Islet precursor cell (in vitro differentiated cells): ENCODE data around the gene CTSE.
A peak's percentile ranks its signal among the peaks of the same experiment; 100 is the strongest.

Experiments
- DNase-seq: peaks from one replicate; pipeline ENCODE4 v3.0.0-alpha.2; 2018

Gene CTSE

GRCh38 chr1:206049919-206050600 lies 26.4 kb upstream of the CTSE start:
- DNase-seq: no peak

- no peak for DNase-seq
Measured at GRCh38 chr1:206049293-206049692, 25.6 kb upstream of the CTSE start.

- no peak for DNase-seq
Measured at GRCh38 chr1:206048582-206048981, 24.9 kb upstream of the CTSE start.

- DNase-seq: no peak
Measured at GRCh38 chr1:206047271-206047670, 23.6 kb upstream of the CTSE start.

DNA sequence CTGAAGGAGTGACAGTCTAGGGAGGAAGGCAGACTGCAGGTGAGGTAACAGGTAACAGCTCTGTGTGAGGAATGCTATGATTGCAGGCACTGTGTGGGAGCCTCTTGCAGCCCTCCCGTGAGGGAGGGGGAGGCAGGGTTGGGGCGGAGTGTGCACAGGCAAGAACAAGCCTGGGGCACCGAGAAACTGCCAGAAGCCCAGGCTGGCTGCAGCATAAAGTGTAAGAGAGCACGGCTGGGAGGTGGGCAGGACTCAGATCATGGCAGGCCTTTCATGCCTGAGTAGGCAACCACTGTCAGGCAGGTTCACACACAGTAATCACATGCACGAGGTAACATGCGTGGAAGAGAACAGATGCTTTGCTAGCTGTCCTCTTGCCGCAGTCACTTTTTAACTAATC lies 17.9 kb upstream of the CTSE start:
- DNase-seq: peak; percentile 94

- DNase-seq: no peak
Measured at GRCh38 chr1:206040328-206040727, 16.6 kb upstream of the CTSE start.

DNA sequence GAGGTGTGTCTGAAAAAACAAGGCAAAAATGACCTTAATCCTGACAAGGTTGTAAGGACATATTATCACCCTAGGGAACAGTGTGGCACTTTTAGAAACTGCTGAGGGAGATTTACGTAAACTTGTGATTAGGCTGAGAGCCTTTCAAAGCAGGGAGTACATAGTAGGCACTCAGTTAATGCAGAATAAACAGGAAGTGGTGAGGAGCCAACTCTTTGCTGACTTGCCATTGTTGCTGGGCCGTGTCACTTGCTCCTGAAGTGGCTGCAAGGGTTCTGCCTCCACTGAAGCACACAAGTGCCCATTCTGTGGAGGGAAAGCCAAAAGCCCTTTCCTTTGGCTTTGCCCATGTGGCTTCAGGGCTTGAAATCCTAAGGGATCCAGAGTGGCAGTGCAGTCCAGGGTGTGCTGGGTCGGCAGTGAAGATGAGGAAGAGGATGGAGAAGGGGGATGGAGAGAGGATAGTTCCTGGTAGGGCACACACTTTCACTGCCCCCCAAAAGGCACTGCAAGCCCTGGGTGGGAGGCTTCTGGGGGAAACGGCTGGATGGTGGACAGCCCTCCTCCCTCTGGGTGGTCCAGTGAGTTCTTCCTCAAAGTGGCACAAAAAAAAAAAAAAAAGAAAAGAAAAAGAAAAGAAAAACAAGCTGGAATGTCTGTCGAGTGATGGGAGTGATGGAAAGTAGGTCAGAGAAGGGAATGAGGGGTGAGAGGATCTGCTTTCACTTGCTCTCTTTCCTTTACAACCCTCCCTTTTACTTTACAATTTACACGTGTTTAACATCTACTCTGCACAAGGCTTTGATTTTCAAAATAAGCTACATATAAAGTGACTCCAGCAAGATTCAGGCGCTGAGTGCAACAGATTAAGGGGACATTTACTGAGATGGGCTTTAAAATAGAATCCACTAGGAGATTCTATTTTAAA lies 15.6 kb upstream of the CTSE start:
- DNase-seq: no peak

GRCh38 chr1:206037581-206037980 lies 13.9 kb upstream of the CTSE start:
- DNase-seq: no peak

DNA sequence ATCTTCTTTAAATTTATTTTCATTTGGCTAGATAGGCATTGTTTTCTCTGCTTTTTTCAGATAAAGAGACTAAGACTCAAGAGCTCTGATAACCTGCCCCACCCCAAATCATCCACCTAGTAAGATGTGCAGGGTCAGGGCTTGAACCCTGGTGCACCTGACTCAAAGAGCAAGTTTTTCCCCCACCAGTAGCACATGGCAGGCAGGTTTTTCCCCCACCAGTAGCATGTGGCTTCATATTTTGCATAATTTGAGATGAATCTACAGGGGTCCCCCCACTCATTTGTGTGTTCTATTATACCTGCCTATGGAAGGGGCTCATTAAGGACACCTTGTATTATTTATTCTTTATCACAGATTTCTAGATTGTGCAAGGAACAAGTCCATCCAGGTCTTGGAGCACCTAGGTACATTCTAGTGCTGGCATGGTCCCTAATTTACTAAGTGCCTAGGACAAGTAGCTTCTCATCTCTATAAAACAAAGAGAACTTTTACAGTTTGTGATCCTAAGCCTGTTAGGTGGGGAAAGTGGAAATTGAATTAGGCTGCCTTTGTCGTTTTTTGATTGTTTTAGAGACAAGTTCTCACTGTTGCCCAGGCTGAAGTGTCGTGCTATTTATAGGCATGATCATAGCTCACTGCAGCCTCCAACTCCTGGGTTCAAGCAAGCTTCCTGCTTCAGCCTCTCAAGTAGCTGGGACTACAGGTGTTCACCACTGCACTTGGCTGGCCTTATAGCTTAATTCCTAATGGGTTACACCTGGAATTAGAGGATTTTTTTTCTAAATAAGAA lies 13.2 kb upstream of the CTSE start:
- DNase-seq: no peak

DNA sequence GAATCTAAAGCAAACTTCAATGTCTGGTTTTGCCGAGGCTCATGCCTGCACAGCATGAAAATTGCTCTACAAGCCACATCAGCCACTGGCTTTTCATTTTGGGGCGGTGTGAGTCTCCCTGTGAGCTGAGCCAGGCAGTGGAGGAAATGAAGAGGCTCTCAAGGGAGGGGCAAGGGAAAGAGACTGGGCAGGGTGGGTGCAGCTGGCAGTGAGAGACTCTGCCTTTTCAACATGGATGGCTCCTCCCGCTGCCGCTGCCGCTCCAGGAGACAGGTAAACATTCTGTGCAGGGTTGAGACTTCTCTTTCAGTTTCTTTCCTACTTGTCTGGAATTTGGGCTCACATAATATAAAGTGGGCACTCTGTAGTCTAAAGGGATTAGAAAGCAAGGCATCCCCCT lies 11.3 kb upstream of the CTSE start:
- DNase-seq: no peak

DNA sequence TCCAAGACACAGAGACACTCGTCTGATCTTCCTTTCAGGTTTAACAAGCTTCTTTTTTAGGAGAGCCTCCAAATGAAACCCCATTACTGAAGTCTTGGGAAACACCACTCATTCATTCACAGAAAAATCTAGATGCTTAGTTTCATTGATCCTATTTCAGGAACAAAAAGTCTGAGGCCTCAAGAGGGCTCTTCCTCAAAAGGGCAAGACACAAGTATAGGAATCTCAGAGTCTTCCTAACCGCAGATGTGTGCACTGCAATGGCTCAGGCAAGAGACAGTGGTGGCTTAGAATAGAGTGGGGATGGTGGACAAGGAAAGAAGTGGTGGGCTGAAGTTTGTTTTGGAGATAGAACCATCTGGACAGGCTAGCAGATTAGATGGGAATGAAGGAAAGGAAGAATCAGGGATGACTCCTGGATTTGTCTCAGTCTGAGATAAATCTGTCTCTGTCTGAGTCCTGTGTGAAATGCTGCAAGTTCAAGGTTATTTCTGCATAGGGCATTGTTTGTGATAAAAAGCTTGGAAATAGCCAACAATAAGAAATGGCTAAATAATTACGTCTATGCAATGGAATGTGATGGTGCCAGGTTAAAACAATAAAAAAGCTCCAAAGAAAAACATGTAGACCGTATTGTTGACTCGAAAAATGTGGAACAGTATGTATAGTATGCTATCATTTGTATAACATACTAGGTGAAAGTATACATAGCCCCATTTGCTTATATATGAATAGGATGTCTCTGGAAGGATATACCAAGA lies 8.9 kb upstream of the CTSE start:
- no peak for DNase-seq

DNA sequence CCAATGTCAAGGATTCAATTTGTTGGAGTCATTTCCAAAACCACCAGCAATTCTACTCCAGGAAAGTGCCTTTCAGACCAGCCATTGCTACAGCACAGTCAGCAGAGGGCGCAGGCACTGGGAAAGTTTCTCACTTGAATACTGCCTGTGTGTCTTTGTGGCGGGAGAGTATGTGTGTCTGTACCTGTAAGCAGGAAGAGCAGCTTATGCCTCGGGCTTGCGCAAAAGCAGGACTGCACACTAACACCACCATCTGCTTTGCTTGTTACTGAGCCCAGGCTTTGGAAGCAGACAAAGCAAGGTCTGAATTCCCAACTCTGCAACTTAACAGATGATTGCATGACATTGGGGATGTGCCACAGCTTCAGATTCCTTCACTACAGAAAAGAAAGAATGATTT lies 7.0 kb upstream of the CTSE start:
- DNase-seq: peak; percentile 94

GRCh38 chr1:206030191-206030590 lies 6.5 kb upstream of the CTSE start:
- DNase-seq: no peak

DNA sequence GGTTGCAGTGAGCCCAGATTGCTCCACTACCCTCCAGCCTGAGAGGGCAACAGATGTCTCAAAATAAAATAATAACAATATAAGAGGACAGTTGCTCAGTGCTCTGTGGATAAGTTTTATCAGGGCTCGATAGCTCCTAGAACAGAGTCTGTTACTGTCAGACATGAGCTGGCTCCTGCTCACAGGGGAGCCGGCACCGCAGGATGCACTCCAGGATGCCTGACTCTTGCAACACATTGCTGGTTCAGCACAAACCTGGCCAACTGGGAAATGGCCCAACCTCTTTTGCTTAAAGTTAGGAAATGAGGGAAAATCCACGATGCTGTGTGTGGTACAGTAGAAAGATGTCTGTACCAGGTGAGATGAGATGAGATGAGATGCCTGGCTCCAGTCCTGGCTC lies 5.8 kb upstream of the CTSE start:
- no peak for DNase-seq

DNA sequence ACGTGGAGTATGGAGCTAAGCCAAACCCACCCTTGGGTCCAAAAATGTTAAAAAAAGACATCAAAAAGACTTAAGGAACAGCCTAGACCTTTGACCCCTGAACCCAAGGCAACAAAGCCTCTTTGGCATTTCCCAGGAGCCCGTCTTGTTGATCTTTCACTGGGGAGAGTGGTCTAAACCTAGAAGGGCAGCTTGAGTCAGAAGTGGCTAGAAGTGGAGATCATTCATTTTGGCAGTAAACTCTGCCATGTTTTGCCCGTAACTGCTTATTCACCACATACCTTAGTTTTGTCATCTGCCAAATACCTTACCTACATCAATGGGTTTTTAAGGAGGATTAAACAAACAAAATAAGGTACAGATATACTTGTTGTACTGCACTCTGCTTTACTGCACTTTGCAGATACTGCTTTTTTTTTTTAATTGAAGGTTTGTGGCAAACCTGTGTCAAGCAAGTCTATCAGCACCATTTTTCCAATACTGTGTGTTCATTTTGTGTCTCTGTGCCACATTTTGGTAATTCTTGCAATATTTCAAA lies 1.7 kb upstream of the CTSE start:
- DNase-seq: no peak

- no peak for DNase-seq
Measured at GRCh38 chr1:206022766-206023165, 929 bp downstream of the CTSE start.

DNA sequence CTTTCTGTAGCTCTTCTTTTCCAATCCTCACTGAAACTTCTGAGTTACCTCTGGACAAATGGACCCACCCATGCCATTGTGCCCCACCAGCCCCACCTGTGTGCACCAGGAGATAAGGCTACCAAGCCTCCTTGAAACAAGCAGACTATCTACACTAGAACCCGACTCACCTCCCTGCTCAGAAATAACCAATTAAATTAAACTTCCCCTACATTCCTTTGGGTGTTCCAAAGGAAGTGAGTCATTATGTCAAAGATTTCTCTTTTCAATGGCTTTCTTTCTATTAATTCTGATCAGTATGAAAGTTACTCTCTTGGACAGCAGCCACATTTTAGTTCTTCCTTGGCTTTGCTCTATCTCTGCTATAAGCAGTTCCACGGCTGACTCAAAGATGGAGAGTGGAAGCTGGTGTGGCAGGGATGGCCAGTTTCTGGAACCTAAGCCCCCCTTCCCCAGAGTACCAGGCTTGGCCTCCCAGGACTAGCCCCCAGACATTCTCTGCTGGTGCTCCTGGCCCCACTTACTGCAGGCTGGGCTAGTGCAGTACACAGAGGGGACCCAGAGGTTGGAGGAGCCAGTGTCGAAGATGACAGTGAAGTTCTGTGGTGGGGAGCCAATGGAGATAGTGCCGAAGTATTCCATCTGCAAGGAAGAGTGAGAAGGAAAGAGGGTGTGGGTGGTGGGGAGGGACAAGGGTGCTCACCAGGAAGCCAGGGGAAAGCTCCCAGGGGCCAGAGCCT lies 1.9 kb downstream of the CTSE start:
- no peak for DNase-seq

DNA sequence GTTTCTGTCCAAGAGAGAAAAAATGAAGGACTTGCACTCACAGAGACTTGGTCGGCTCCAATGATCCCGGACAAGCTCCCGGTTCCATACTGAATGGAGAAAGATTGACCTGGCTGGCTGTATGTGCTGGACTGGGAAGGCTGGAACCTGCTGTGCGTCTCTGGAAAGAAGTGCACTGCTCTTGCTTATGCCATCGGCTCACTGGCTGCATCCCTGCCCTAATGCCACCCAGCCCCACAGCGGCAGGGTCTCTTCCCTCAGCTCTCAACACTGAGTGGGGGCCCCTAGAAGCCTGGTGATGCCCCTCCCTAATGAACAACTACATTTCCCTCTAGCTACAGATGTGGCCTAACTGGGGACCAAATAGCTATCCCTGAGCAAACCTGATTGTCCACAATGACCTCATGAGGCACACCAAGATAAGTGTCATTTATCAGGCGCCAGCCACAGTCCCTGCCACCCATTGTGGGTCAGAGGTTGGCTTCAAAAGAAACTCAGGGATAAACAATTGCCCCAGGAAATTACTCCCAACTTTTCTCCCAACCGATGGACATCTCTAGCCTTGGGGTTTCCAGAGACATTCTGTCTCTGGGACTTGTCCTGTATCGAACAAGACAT lies 2.6 kb downstream of the CTSE start:
- DNase-seq: no peak

DNA sequence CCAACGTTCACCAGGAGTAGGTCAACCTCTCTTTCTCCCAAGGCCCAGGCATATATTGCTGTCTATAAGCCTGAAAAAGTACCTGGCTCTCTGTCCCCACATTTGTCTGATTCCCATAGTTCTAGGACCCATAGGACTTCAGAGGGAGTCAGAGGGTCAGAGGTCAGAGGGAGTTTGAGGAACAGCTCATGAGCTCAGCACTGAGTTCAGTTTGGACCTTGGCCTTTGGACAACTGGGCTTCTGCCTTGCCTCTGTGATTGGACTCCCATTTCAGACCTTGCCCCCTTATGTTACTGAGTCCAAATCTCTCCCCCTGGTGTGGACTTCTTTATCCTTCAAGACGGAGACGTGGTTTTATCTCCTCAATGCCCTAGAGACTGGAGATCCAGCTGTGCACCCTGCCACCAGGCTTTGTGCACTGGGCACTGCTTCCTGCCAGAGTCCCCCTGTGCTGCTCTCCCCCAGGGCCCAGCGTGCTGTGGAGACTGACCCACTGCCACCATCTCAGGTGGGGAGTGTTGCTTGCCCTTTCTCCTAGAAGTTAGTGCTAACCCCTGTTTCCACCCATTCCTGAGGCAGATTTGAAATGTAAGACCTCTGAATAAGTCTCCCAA lies 3.2 kb downstream of the CTSE start:
- DNase-seq: no peak

DNA sequence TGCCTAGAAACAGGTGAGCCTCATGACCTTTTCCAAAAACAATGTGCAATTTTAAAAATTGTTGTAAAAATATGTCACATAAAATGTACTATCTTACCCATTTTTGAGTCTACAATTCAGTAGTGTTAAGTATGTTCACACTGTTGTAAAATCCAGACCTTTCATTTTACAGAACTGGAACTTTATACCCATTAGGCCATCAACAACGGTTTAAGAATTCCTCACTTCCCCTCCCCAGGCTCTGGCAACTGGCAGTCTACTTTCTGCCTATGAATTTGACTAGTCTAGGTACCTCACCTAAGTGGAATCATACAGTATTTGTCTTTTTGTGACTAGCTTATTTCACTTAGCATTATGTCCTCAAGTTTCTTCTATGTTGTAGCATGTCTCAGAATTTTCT lies 8.6 kb downstream of the CTSE start:
- no peak for DNase-seq

- peak; percentile 63 for DNase-seq
Measured at GRCh38 chr1:206014601-206015000, 9.1 kb downstream of the CTSE start.
